Middle frontal gyrus (tissue), 1 donor: ENCODE data around the gene MRPL48.
"Not testable (repeated sequence)": the region's sequence is repeated elsewhere in the genome, so short reads cannot be mapped to it uniquely, and the experiment has no call there.

Experiments
- DNase-seq: peaks from one replicate; pipeline ENCODE4 v3.0.0-alpha.2; 2015; ENCODE audit warnings: low spot score; ENCODE audit errors: extremely low spot score

The MRPL48 gene

GRCh38 chr11:73787643-73788558 is at the start of gene MRPL48:
Gene MRPL48, plus strand, starts transcription at chr11:73787874. Its CDS starts 98 bp downstream, at chr11:73787972.
- peak; percentile 78 for DNase-seq

DNA sequence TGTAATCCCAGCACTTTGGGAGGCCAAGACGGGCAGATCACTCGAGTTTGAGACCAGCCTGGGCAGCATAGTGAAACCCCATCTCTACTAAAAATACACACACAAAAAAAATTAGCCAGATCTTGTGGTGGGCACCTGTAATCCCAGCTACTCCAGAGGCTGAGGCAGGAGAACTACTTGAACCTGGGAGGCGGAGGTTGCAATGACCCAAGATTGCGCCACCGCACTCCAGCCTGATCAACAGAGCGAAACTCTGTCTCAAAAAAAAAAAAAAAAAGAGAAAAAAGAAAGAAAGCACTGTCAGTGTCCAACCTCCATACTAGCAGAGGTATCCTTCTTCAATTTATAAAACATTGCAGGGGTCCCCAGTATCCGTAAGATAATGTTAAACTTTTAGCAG is 44.6 kb upstream of the MRPL48 start:
- DNase-seq = no peak

- no peak for DNase-seq
Observed at GRCh38 chr11:73746701-73747100, 41.0 kb upstream of the MRPL48 start.

DNA sequence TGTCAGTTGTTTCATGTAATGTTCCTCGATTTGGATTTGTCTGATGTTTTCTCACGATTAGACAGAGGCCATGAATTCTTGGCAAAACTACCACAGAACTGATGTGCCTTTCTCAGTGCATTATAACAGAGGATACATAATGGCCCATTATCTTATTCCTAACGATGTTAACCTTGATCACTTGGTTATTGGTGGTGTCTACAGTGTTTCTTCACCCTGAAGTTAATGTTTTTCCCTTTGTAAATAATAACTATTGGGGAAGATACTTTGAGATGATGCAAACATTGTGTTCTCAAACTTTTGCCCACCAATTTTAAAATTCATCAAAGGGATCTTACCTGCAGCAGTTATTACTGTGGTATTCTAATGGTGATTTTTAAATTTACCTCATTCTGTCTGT is 39.9 kb upstream of the MRPL48 start:
- no peak for DNase-seq

DNA sequence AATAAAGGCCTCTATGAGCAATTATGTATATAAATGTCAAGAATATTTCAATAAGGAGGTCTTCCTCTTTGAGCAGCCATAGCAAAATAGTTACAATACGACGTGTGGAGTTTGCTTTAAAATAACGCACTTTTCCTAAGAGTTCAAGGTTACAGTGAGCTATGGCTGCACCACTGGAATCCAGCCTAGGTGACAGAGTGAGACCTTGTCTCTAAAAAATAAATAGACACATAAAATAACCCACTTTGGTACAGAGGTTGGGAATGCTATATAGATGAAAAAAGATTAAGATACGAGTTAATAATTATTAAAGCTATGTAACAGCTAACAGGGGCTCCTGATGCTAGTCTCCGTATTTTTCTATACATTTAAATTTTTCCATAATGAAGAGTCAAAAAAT is 39.4 kb upstream of the MRPL48 start:
- DNase-seq = no peak

- no peak for DNase-seq
Observed at GRCh38 chr11:73749118-73749517, 38.6 kb upstream of the MRPL48 start.

DNA sequence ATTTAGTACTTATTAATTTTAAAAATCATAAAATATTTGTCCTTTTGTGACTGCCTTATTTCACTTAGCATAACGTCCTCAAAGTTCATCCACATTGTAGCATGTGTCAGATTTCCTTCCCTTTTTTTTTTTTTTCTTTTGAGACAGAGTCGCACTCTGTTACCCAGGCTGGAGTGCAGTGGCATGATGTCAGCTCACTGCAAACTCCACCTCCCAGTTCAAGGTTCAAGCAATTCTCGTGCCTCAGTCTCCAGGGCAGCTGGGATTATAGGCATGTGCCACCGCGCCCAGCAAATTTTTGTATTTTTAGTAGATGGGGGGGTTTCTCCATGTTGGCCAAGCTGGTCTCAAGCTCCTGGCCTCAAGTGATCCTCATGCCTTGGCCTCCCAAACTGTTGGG is 37.4 kb upstream of the MRPL48 start:
- DNase-seq = no peak

GRCh38 chr11:73750862-73751261 is 36.8 kb upstream of the MRPL48 start:
- not testable (repeated sequence) for DNase-seq

GRCh38 chr11:73752216-73752867 is 35.3 kb upstream of the MRPL48 start:
- DNase-seq = no peak

GRCh38 chr11:73752903-73753302 is 34.8 kb upstream of the MRPL48 start:
- no peak for DNase-seq

DNA sequence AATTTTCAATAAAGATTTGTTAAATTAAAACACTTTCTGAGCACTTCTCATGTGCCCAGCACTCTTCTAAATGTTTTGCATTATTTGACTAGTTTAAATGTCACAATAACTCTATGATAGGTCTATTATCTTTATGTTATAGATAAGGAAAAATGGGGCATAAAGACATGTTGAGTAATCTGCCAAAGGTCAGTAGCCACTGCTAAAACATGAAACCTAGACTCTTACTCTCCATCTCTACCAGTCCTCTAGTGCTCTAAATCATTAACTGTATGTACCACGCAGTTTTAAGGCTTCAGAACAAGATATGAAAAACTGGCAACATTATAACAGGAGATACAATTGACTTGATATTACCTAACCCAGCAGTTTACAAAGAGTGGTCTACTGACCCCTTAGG is 33.7 kb upstream of the MRPL48 start:
- no peak for DNase-seq

- DNase-seq = no peak
Observed at GRCh38 chr11:73755670-73756069, 32.0 kb upstream of the MRPL48 start.

- DNase-seq = no peak
Observed at GRCh38 chr11:73757598-73757997, 30.1 kb upstream of the MRPL48 start.

- no peak for DNase-seq
Observed at GRCh38 chr11:73758451-73758850, 29.2 kb upstream of the MRPL48 start.

DNA sequence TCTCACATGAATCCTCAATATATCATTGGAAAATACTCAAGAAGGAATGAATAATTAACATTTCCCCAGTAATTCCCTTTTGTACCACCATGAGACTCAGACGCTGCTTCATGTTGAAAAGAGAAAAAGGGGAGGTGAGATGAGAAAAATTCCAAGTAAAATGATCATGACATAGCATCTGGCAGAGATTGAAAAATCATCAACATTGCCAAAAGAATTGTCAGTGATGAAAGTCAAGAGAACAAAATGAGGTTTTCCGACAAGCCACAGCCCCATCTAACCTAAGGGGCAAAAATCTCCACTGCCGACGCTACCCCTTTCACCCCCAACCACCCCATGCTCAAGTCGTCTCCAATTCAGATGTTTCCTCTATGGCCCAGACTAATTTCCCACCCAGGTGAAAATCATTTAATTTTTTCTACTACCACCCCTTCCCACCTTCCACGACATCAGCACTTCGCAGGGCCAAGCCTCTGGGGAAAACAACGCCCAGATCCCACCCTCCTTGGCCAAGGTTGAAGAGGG is 28.0 kb upstream of the MRPL48 start:
- DNase-seq = no peak

GRCh38 chr11:73760135-73760678 is 27.5 kb upstream of the MRPL48 start:
- no peak for DNase-seq

DNA sequence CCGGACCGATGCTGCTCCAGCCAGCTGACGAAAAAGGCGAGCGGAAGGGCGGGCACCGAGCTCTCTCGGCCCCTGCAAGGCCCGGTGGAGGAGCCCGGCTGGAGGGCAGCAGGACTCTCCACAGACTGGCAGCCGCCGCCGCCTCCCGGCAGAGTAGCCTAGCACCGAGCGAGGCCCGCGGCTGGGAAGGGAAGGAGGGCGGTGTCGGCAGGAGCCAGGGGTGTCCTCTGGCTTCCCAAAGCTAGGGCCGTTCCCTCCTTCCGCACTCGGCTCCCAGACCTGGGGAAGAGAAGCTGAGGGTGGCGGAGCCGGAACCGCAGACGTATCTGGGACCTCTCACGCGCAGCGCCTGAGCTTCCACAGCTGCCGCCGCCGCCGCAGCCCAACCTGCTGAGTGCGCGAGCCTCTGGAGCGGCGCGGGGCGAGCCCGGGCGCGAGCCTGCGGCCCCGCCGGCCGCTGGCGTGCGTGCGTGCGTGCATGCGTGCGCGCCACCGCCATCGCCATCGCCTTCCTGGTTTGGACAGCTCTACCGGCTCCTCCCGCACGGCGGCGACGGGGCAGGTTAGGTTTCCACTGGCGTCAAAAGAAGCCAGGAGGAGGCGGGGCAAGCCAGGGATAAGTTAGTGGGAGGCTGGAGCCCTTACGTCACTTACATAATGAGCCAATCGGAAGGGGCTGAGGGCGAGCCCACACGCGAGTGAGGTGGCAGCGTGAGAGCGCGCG is 26.8 kb upstream of the MRPL48 start, which contains the start of gene RAB6A:
Gene RAB6A, minus strand, starts transcription at position 396 of the 724 bp plus-strand sequence. CDS start 439 bp downstream, outside the sequence.
- DNase-seq = peak; percentile 99

GRCh38 chr11:73761403-73761945 is 26.2 kb upstream of the MRPL48 start:
- no peak for DNase-seq

DNA sequence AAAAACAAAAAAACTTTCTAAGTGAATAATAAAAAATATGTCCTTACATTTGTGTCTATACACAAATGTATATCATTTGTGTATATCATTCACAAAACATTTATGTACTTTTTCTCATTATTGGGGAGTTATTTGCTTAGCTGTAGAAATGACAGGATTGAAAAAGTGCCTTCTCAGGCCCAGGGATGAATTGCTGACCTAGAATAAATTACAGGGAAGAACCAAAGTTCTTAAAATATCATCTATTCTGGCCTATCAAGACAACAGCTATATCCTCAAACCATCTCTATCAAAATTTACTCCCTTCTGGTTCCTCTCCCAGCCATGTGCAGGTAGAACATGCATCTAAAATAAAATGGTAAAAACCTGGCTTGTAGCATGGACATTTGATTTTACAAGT is 24.9 kb upstream of the MRPL48 start:
- DNase-seq = no peak

GRCh38 chr11:73766763-73767162 is 20.9 kb upstream of the MRPL48 start:
- no peak for DNase-seq

GRCh38 chr11:73770811-73771210 is 16.9 kb upstream of the MRPL48 start:
- not testable (repeated sequence) for DNase-seq
